Activated CD8-positive, alpha-beta T cell treated with anti-CD3 and anti-CD28 coated beads for 36 hours (primary cell): ENCODE measurements around the gene SOD3. TPM values are rescaled to one million over a fixed set of nuclear protein-coding genes. Genes with fewer than 3 reads are reported as not detected.

ENCODE experiments used
- ATAC-seq: fragments of 200-7000 bp; cut with Tn5 transposase; one replicate; pipeline ENCODE4 v1.10.0; 2021; ENCODE audit warnings: mild to moderate bottlenecking, moderate library complexity
- CTCF ChIA-PET: fragments of 350-600 bp; sonication (Branson Sonifier 250); formaldehyde crosslinking; loops from one replicate; lab custom pipeline; 2021; ENCODE audit warnings: antibody characterized with exemption; lab: Charles Lee
- POLR2A ChIA-PET: fragments of 350-600 bp; sonication (Branson Sonifier 250); formaldehyde crosslinking; loops from one replicate; lab custom pipeline; 2021; ENCODE audit warnings: antibody characterized with exemption; lab: Charles Lee
- DNase-seq: peaks from one replicate; pipeline ENCODE4 v3.0.0-alpha.2; 2020
- H3K27ac Mint-ChIP-seq: one replicate; pipeline ENCODE4 v1.8.0; 2021; ENCODE audit warnings: mild to moderate bottlenecking, mixed read lengths
- H3K27me3 Mint-ChIP-seq: one replicate; pipeline ENCODE4 v1.8.0; 2021; ENCODE audit warnings: mixed read lengths
- H3K36me3 Mint-ChIP-seq: one replicate; pipeline ENCODE4 v1.8.0; 2021; ENCODE audit warnings: low read depth, mixed read lengths
- H3K4me1 Mint-ChIP-seq: one replicate; pipeline ENCODE4 v1.8.0; 2021; ENCODE audit warnings: low read depth, mixed read lengths
- H3K4me3 Mint-ChIP-seq: one replicate; pipeline ENCODE4 v1.8.0; 2021; ENCODE audit warnings: mild to moderate bottlenecking, moderate library complexity, mixed read lengths
- H3K9me3 Mint-ChIP-seq: one replicate; pipeline ENCODE4 v1.8.0; 2021; ENCODE audit warnings: mixed read lengths
- intact Hi-C: fragments of 100-400 bp; cut with micrococcal nuclease; formaldehyde crosslinking; loops from one replicate; pipeline ENCODE4 v1.10.0; 2022
- total RNA-seq, 2 experiments: library from RNA; stranded (reverse); gene quantifications; one replicate each; pipeline ENCODE4 v1.2.3, GENCODE V29; 2021
- TF ChIP-seq, protein P1 (sequence below): fragments of 200-600 bp; IDR thresholded peaks from one replicate; pipeline ENCODE4 v1.8.0; 2022; ENCODE audit warnings: antibody characterized with exemption, mild to moderate bottlenecking

Gene SOD3
- total RNA-seq, 2 experiments from 2014 or later: not detected

DNA sequence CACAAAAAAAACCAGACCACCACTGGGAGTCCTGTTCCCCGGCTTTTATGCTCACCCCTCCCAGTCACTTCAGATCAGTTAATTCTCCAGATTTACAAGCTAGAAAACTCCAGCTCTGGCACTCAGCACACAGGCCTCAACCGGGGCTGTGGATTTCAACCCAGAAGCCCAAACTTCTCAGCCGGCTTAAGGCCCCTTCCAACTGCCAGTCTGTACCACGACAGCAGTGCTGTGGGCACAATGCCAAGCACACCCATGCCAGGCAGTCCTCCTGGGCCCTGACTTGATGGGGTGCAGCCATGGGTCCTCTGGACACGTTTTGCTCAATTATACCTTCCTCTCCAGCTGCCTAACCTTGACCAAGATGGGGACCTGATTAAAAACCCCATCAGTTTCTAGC lies 12.2 kb downstream of the SOD3 start:
- TF ChIP-seq, protein P1, sequence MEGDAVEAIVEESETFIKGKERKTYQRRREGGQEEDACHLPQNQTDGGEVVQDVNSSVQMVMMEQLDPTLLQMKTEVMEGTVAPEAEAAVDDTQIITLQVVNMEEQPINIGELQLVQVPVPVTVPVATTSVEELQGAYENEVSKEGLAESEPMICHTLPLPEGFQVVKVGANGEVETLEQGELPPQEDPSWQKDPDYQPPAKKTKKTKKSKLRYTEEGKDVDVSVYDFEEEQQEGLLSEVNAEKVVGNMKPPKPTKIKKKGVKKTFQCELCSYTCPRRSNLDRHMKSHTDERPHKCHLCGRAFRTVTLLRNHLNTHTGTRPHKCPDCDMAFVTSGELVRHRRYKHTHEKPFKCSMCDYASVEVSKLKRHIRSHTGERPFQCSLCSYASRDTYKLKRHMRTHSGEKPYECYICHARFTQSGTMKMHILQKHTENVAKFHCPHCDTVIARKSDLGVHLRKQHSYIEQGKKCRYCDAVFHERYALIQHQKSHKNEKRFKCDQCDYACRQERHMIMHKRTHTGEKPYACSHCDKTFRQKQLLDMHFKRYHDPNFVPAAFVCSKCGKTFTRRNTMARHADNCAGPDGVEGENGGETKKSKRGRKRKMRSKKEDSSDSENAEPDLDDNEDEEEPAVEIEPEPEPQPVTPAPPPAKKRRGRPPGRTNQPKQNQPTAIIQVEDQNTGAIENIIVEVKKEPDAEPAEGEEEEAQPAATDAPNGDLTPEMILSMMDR: no peak
- ATAC-seq: no peak
- H3K27ac Mint-ChIP-seq: no peak overlapping the region
- no peak for DNase-seq
- intact Hi-C loops: no loop called here
- no peaks in the 10 kb centered on the region for H3K4me1 Mint-ChIP-seq
- H3K27me3 Mint-ChIP-seq: peaks cover 7% of the 10 kb centered on the region
- no peak overlapping the region for H3K4me3 Mint-ChIP-seq
- ChIA-PET POLR2A (no interaction called here), CTCF (no interaction called here)
- no peaks in the 10 kb centered on the region for H3K36me3 Mint-ChIP-seq
- peaks cover 1% of the 10 kb centered on the region for H3K9me3 Mint-ChIP-seq

DNA sequence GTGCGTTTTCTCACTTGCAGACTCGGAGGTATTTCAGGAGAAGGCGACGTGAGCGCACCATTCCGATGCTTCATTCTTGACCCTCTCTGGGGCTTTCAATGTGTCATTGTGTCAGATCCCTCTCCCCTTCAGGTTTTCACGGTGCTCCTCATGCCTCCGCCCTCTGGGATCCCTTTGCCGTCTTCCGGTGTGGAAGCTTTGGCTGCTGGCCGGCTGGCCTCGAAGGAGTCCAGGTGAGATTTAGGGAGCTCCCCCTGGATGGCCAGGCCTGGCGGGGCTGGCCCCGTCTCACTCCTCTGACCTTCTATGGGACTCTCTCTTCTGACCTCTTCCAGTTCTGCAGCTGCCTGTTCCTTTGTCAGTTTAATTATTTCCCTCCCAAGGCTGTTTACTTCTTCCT lies 12.9 kb downstream of the SOD3 start:
- TF ChIP-seq, protein P1: no peak
- intact Hi-C loops: no loop called here
- DNase-seq: no peak
- H3K9me3 Mint-ChIP-seq: peaks cover 1% of the 10 kb centered on the region
- H3K36me3 Mint-ChIP-seq: no peaks in the 10 kb centered on the region
- ChIA-PET CTCF (no interaction called here), POLR2A (no interaction called here)
- no peak for ATAC-seq
- H3K4me1 Mint-ChIP-seq: no peaks in the 10 kb centered on the region
- no peak overlapping the region for H3K27ac Mint-ChIP-seq
- H3K4me3 Mint-ChIP-seq: no peak overlapping the region
- H3K27me3 Mint-ChIP-seq: peaks cover 5% of the 10 kb centered on the region

DNA sequence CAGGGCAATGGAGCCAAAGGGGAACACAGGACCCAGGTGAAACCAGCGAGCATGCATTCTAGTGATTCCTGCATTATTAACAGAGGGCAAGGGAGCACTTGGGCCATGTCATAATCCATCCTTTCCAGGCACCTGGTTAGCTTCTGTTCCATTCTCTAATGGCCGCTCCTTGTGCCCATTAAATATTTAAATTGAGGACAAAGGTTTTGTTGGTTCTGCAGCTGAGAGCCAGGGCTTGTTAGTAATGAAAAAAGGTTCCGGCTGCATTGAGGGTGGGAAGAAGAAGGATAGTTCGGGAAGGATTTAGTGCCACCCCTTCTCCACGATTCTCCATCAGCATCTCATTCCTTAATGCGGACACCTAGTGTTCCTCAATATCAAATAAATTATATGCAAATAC lies 13.6 kb downstream of the SOD3 start:
- Mint-ChIP-seq H3K27me3 (peaks cover 1% of the 10 kb centered on the region), H3K27ac (no peak overlapping the region), H3K9me3 (peaks cover 1% of the 10 kb centered on the region), H3K4me1 (no peaks in the 10 kb centered on the region), H3K4me3 (no peak overlapping the region), H3K36me3 (no peaks in the 10 kb centered on the region)
- ATAC-seq (no peak), DNase-seq (no peak)
- intact Hi-C loops: no loop called here
- CTCF ChIA-PET: no interaction called here
- TF ChIP-seq, protein P1: no peak
- POLR2A ChIA-PET: no interaction called here

GRCh38 chr4:24809376-24809775 lies 14.0 kb downstream of the SOD3 start:
- intact Hi-C loops: no loop called here
- H3K9me3 Mint-ChIP-seq: peaks cover 1% of the 10 kb centered on the region
- ChIA-PET POLR2A (no interaction called here), CTCF (no interaction called here)
- no peak overlapping the region for H3K4me3 Mint-ChIP-seq
- no peak for ATAC-seq
- H3K36me3 Mint-ChIP-seq: no peaks in the 10 kb centered on the region
- H3K27me3 Mint-ChIP-seq: peaks cover 1% of the 10 kb centered on the region
- TF ChIP-seq, protein P1: no peak
- H3K4me1 Mint-ChIP-seq: no peaks in the 10 kb centered on the region
- DNase-seq: no peak
- H3K27ac Mint-ChIP-seq: no peak overlapping the region

DNA sequence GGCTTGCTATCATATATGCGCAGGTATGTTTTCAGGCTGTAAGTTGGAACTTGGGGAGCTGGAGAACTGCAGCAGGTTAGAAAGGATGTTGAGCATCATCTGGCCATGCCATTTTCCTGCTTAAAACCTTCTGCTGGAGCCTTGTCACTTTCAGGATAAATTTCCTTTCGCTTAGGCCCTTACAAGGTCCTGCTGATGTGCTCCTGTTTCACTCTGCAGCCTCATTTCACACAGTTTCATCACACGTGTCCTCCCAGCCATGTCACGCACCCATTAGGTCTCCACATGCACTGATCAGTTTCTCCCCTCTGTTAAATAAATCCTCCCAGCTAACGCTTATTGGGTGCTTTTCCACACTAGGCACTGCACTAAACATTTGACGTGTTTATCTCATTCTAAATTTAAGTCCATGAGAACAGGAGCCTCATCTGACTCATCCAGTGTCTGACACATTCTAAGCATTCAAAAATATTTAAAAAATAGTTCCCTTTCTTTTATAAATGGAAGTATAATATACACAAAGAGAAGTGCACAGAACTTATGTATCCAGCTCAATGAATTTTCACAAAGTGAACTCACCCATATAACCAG lies 14.5 kb downstream of the SOD3 start:
- CTCF ChIA-PET: no interaction called here
- TF ChIP-seq, protein P1: no peak
- Mint-ChIP-seq H3K27me3 (peaks cover 1% of the 10 kb centered on the region), H3K4me1 (no peaks in the 10 kb centered on the region), H3K27ac (no peak overlapping the region), H3K9me3 (peaks cover 1% of the 10 kb centered on the region), H3K36me3 (no peaks in the 10 kb centered on the region), H3K4me3 (no peak overlapping the region)
- no peak for ATAC-seq
- no peak for DNase-seq
- POLR2A ChIA-PET: no interaction called here
- intact Hi-C loops: no loop called here
